Body of pancreas (tissue), 4 donors: ENCODE measurements around the gene MIAT. TPM values are rescaled to one million over a fixed set of nuclear protein-coding genes. Genes with fewer than 3 reads are reported as not detected.

Experiments
- ATAC-seq: fragments of 150-250 bp; one replicate; pipeline ENCODE4 v1.9.1; 2016
- DNase-seq, 4 donors: peaks; one replicate each; pipeline ENCODE4 v3.0.0-alpha.2; 2019
- H3K27ac ChIP-seq, 4 donors: fragments of 200-600 bp; sonication (generic); 1 replicate in 3 of 4; 2 replicates in 1 of 4; pipeline versions ENCODE4 v1.5.1 to v1.6.1; 2016 to 2019; ENCODE audit warnings: mild to moderate bottlenecking in 1 of 4, mixed read lengths in 1 of 4, moderate library complexity in 1 of 4
- H3K27me3 ChIP-seq, 2 donors: fragments of 200-600 bp; sonication (generic); one replicate each; pipeline ENCODE4 v1.6.0; 2016; ENCODE audit warnings: mild to moderate bottlenecking in 1 of 2
- H3K36me3 ChIP-seq, 2 donors: fragments of 200-600 bp; sonication (generic); replicated peaks in 1 of 2; 2 replicates each; pipeline ENCODE4 v1.5.1; 2016; ENCODE audit warnings: low read depth in 2 of 2; ENCODE audit not compliant: insufficient read depth in 1 of 2
- H3K4me1 ChIP-seq: fragments of 200-600 bp; sonication (generic); one replicate; pipeline ENCODE4 v1.6.0; 2016
- H3K4me3 ChIP-seq, 2 donors: fragments of 200-600 bp; sonication (generic); 1 replicate in 1 of 2; 2 replicates in 1 of 2; pipeline ENCODE4 v1.5.1; 2016 to 2019
- H3K9me3 ChIP-seq, 3 donors: fragments of 200-600 bp; sonication (generic); 1 replicate in 2 of 3; 2 replicates in 1 of 3; pipeline ENCODE4 v1.5.1; 2016
- CTCF ChIP-seq, 7 experiments: fragments of 450-650 bp in 4 of 7; fragments of 200-600 bp in 3 of 7; sonication (generic) in 3 of 7; IDR thresholded peaks; one replicate each; pipeline ENCODE4 v1.5.1; 2016 to 2019; ENCODE audit warnings: antibody characterized with exemption in 7 of 7
- POLR2A ChIP-seq, 3 donors: fragments of 450-650 bp; IDR thresholded peaks; one replicate each; pipeline ENCODE4 v1.6.1; 2016; ENCODE audit warnings: antibody characterized with exemption in 3 of 3, mild to moderate bottlenecking in 2 of 3
- WGBS, 2 donors: methylation state at CpG; one replicate each; pipeline ENCODE4 v1.1.5; 2017; 5-methylcytosine and 5-hydroxymethylcytosine counted together
- intact Hi-C: fragments of 100-400 bp; cut with DNase I; formaldehyde crosslinking; loops from one replicate; pipeline ENCODE4 v1.15.1; 2023
- total RNA-seq, 2 donors: library from RNA; depleted of rRNA; stranded (reverse); fragments of >200 nt; gene quantifications; one replicate each; pipeline ENCODE4 v1.1.0, GENCODE V29; 2016

Gene MIAT
- total RNA-seq, 2 donors from 2014 or later, result 1.0 to 2.6 TPM

DNA sequence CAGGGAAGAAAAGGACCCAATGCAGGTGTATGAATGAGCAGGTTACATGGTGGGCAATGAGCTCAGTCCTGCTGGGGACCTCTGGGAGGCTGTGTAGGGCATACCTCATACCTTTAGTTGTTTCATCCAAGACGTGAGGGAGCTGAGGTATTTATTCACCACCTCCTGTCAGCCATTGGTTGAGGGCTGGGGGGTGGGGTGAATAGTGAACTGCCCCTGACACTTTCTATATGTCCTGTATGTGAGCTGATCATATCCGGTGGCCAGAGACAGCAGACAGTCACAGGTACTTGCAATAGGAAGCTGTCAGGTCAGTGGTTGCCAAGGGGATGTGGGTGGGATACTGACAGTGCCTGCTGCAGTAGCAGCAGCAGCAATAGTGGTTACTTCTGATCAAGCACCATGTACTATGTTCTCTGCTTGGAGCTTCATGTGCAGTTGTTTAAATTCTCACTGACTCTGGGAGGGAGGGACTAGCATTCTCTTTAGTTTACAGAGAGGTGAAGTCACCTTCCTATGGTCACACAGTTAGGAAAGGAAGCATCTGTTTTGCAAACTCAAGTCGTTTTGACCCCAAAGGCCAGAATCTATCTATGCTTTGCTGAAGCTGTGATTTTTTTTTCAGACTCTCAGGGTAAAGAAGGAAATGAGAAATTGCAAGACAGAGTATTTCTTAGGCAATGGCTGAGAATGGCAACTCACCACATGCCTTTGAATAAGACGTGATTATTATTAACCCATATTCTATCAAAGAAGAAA lies 54.0 kb downstream of the MIAT start:
- TF ChIP-seq POLR2A (IDR thresholded peaks at IDR 0.05) (no peak), CTCF (IDR thresholded peaks at IDR 0.05) (no peak)
- H3K27ac ChIP-seq, result no peak overlapping the region
- intact Hi-C loops, result no loop called here
- H3K4me1 ChIP-seq, result no peaks in the 10 kb centered on the region
- no peak for ATAC-seq
- no peaks in the 10 kb centered on the region for H3K36me3 ChIP-seq
- H3K27me3 ChIP-seq, result no peaks in the 10 kb centered on the region
- H3K4me3 ChIP-seq, result no peak overlapping the region
- DNase-seq, result no peak
- no peaks in the 10 kb centered on the region for H3K9me3 ChIP-seq
- 74 to 75% methylated on average over 4 of the region's 4 CpGs for WGBS, 2 donors

DNA sequence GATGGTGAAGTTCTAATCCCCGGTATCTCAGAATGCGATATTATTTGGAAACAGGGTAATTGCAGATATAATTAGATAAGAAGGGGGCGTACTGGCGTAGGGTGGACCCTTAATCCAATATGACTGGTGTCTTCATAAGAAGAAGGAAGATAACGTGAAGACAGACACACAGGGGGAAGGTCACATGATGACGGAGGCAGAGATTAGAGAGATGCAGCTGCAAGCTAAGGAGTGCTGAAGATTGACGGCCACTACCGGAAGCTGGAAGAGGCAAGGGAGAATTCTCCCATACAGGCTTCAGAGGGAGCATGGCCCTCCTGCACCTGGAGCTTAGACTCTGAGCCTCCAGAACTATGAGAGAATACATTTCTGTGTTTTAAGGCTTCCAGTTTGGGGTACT lies 54.8 kb downstream of the MIAT start:
- no peaks in the 10 kb centered on the region for H3K36me3 ChIP-seq
- H3K4me3 ChIP-seq, result no peak overlapping the region
- TF ChIP-seq POLR2A (IDR thresholded peaks at IDR 0.05) (no peak), CTCF (IDR thresholded peaks at IDR 0.05) (no peak)
- intact Hi-C loops, result no loop called here
- H3K9me3 ChIP-seq, result no peaks in the 10 kb centered on the region
- no peaks in the 10 kb centered on the region for H3K27me3 ChIP-seq
- DNase-seq, result no peak
- no peaks in the 10 kb centered on the region for H3K4me1 ChIP-seq
- H3K27ac ChIP-seq, result no peak overlapping the region
- no peak for ATAC-seq
- 82 to 85% methylated on average over 8 of the region's 8 CpGs for WGBS, 2 donors

DNA sequence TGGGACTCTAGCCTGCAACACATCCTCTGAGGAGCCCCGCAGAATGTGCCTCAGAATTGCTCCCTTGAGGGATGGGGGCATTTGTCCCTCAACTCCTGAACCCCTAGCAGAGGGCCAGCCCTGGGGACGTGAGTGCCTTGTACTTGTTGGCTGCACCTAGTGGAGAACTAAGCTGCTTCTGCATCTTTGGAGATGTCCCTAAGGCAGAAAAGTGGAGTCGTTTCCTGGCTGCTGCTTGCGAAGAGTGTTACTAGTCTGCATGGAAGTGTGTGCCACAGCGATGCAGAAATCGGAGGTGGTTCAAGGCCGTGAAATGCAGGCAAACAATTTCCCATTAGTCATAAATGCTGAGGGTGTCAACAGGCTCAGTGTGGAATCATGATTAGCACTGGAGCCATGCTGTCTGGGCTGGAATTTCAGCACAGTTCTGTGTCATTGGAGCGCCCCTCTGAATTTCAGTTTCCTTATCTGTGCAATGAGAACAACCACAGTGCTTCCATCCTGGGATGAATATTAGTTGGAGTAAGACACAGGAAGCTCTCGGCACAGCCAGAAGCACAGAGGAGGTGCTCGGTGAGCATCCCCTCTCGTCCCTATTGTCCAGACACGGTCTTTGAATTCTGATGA lies 56.5 kb downstream of the MIAT start:
- no peak overlapping the region for H3K4me3 ChIP-seq
- no peaks in the 10 kb centered on the region for H3K27me3 ChIP-seq
- H3K27ac ChIP-seq, result no peak overlapping the region
- TF ChIP-seq POLR2A (IDR thresholded peaks at IDR 0.05) (no peak), CTCF (IDR thresholded peaks at IDR 0.05) (no peak)
- H3K9me3 ChIP-seq, result no peaks in the 10 kb centered on the region
- no peaks in the 10 kb centered on the region for H3K36me3 ChIP-seq
- 69 to 76% methylated on average over 12 of the region's 12 CpGs for WGBS, 2 donors
- DNase-seq, result no peak
- intact Hi-C loops, result no loop called here
- no peak for ATAC-seq
- no peaks in the 10 kb centered on the region for H3K4me1 ChIP-seq

DNA sequence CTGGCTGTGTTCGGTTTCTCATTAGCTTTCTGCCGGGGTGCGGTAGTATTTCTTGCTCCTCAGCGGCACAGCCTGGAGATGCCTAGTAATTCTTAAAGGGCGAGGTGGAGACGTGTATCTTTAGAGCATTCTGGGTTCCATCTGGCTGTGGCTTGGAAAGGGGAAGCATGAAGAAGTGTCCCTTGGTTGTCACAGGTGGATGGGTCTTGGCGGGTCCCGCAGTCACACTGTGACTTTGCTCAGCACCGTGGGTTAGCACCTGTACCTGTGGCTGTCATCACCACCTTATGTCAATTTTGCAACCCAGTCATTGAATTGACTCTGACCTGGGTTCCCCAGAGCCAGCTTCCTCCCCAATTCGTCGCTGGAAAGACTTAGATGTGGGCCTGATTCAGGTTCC lies 57.6 kb downstream of the MIAT start:
- Histone ChIP-seq H3K36me3 (no peaks in the 10 kb centered on the region), H3K4me3 (no peak overlapping the region), H3K27ac (no peak overlapping the region), H3K27me3 (no peaks in the 10 kb centered on the region), H3K4me1 (no peaks in the 10 kb centered on the region), H3K9me3 (no peaks in the 10 kb centered on the region)
- 84 to 89% methylated on average over 10 to 11 of the region's 11 CpGs for WGBS, 2 donors
- ATAC-seq, result no peak
- TF ChIP-seq POLR2A (IDR thresholded peaks at IDR 0.05) (no peak), CTCF (IDR thresholded peaks at IDR 0.05) (no peak)
- intact Hi-C loops, result no loop called here
- no peak for DNase-seq
